ENCODE results near the gene PEX10. TPM values are rescaled to one million over a fixed set of nuclear protein-coding genes. Genes with fewer than 3 reads are reported as not detected.

PEX10 gene
- total and polyA plus RNA-seq, 4 donors: 4.0 to 15.3 (median 11.4) TPM

Other genes with a start within 250 kb of the PEX10 start
- 10 to 100 TPM; 49.0 to 59.9 TPM for gene FAAP20, start 217.8 kb downstream of the PEX10 start, total RNA-seq
- gene FAAP20, start 217.8 kb downstream of the PEX10 start, polyA plus RNA-seq: 100 to 1,000 TPM in 1 of 2 donors, 10 to 100 TPM in 1; 61.2 to 124 TPM
- 100 to 1,000 TPM; 114 to 129 TPM for gene SKI, start 184.2 kb downstream of the PEX10 start, total RNA-seq
- gene SKI, start 184.2 kb downstream of the PEX10 start, polyA plus RNA-seq: 10 to 100 TPM; 20.7 to 34.7 TPM
- 10 to 100 TPM in 1 of 2 donors, 1 to 10 TPM in 1; 4.7 to 12.0 TPM for gene MORN1, start 21.0 kb downstream of the PEX10 start, total RNA-seq
- 1 to 10 TPM in 1 of 2 donors, under 1 TPM in 1; 0.50 to 9.0 TPM for gene MORN1, start 21.0 kb downstream of the PEX10 start, polyA plus RNA-seq
- gene RER1, start 20.7 kb downstream of the PEX10 start, total RNA-seq: 10 to 100 TPM; 91.0 to 99.8 TPM
- gene RER1, start 20.7 kb downstream of the PEX10 start, polyA plus RNA-seq: 10 to 100 TPM; 41.1 to 75.8 TPM
- gene PLCH2, start 63.7 kb upstream of the PEX10 start, total RNA-seq: 1 to 10 TPM in 1 of 2 donors, under 1 TPM in 1; 0.71 to 1.6 TPM
- gene PLCH2, start 63.7 kb upstream of the PEX10 start, polyA plus RNA-seq: not detected
- gene PANK4, start 114.0 kb upstream of the PEX10 start, total RNA-seq: 10 to 100 TPM; 19.6 to 28.2 TPM
- gene PANK4, start 114.0 kb upstream of the PEX10 start, polyA plus RNA-seq: 10 to 100 TPM in 1 of 2 donors, 1 to 10 TPM in 1; 5.5 to 22.2 TPM
- 1 to 10 TPM in 1 of 2 donors, under 1 TPM in 1; 0.36 to 2.1 TPM for gene HES5, start 117.7 kb upstream of the PEX10 start, total RNA-seq
- gene HES5, start 117.7 kb upstream of the PEX10 start, polyA plus RNA-seq: not detected
- gene TNFRSF14, start 143.8 kb upstream of the PEX10 start, total RNA-seq: 10 to 100 TPM; 33.9 to 89.1 TPM
- 100 to 1,000 TPM in 1 of 2 donors, 10 to 100 TPM in 1; 55.7 to 137 TPM for gene TNFRSF14, start 143.8 kb upstream of the PEX10 start, polyA plus RNA-seq
- 10 to 100 TPM in 1 of 2 donors, 1 to 10 TPM in 1; 7.1 to 15.1 TPM for gene PRXL2B, start 174.2 kb upstream of the PEX10 start, total RNA-seq
- 1 to 10 TPM; 6.4 to 7.8 TPM for gene PRXL2B, start 174.2 kb upstream of the PEX10 start, polyA plus RNA-seq
- gene MMEL1, start 220.5 kb upstream of the PEX10 start, total RNA-seq: 1 to 10 TPM in 1 of 2 donors, under 1 TPM in 1; 0.94 to 2.4 TPM
- 1 to 10 TPM in 1 of 2 donors, under 1 TPM in 1; 0.63 to 1.8 TPM for gene MMEL1, start 220.5 kb upstream of the PEX10 start, polyA plus RNA-seq

Measured in aorta (tissue), 4 donors.